ENCODE measurements around the gene SF3B3. TPM values are rescaled to one million over a fixed set of nuclear protein-coding genes. Genes with fewer than 3 reads are reported as not detected.

SF3B3 gene
- polyA plus RNA-seq, 1 of the 3 experiments (the other 2 are of a cell fraction), result 81.7 TPM

GRCh38 chr16:70591615-70592014 is 68.0 kb downstream of the SF3B3 start:
- Histone ChIP-seq H3K27ac (ENCODE audit: low read depth in 2 of 2, low read length in 1 of 2) (no peak overlapping the region), H4K20me1 (ENCODE audit: insufficient read depth) (no peaks in the 10 kb centered on the region), H3K4me1 (ENCODE audit: control insufficient read depth in 1 of 2, insufficient read depth in 2 of 2, low read depth in 1 of 2, low read length in 1 of 2) (no peaks in the 10 kb centered on the region), H3K4me2 (no peak overlapping the region), H3K27me3 (ENCODE audit: insufficient read depth) (no peaks in the 10 kb centered on the region), H2AFZ (ENCODE audit: low read depth) (no peak overlapping the region), H3K9ac (no peak overlapping the region), H3K4me3 (ENCODE audit: low read depth in 2 of 2, low read length in 1 of 2) (no peak overlapping the region), H3F3A (replicated peaks; ENCODE audit: insufficient read depth) (no peaks in the 10 kb centered on the region), H3K9me2 (no peaks in the 10 kb centered on the region), H3K79me2 (ENCODE audit: insufficient read depth) (no peaks in the 10 kb centered on the region), H3K36me3 (replicated peaks in 1 of 2; ENCODE audit: control insufficient read depth in 1 of 2, insufficient read depth in 2 of 2, low read length in 1 of 2) (no peaks in the 10 kb centered on the region), H3K9me3 (no peaks in the 10 kb centered on the region)
- POLR2A ChIA-PET, result interaction anchor here (0.7 kb wide), 1 partner anchor 11 kb away, joined by 4 read pairs; no protein-coding TSS in a partner anchor
- 76% methylated on average over 4 of the region's 4 CpGs for WGBS (ENCODE audit: low lambda C conversion rate)
- DNase-seq, result no peak
- no peak for TF ChIP-seq NRF1 (IDR thresholded peaks at IDR 0.05; ENCODE audit: low read depth, low read length)
- TF ChIP-seq SIN3A (IDR thresholded peaks at IDR 0.05; ENCODE audit: borderline replicate concordance, low read depth, low read length), result no peak
- no peak for TF ChIP-seq PBX3 (IDR thresholded peaks at IDR 0.05)
- TF ChIP-seq EZH2phosphoT487 (IDR thresholded peaks at IDR 0.05; ENCODE audit: borderline replicate concordance, low read depth), result no peak
- no peak for TF ChIP-seq TAF1 (IDR thresholded peaks at IDR 0.05; ENCODE audit: borderline replicate concordance, low read depth, low read length)
- TF ChIP-seq EP300 (IDR thresholded peaks at IDR 0.05; ENCODE audit: borderline replicate concordance in 1 of 2, low read depth in 1 of 2, low read length in 1 of 2), result no peak
- no peak for TF ChIP-seq MXI1 (IDR thresholded peaks at IDR 0.05; ENCODE audit: low read depth, low read length)
- no peak for TF ChIP-seq FOXJ3 (CRISPR knock-in tag; IDR thresholded peaks at IDR 0.05)
- TF ChIP-seq YY1 (IDR thresholded peaks at IDR 0.05; ENCODE audit: low read depth), result no peak
- TF ChIP-seq FOXM1 (IDR thresholded peaks at IDR 0.05; ENCODE audit: low read depth), result no peak
- no peak for TF ChIP-seq USF2 (IDR thresholded peaks at IDR 0.05; ENCODE audit: borderline replicate concordance, low read depth, low read length)
- CTCF ChIA-PET, result no interaction called here

GRCh38 chr16:70592106-70592571 is 68.5 kb downstream of the SF3B3 start:
- no peaks in the 10 kb centered on the region for H3K79me2 ChIP-seq (ENCODE audit: insufficient read depth)
- H3K4me1 ChIP-seq (ENCODE audit: control insufficient read depth in 1 of 2, insufficient read depth in 2 of 2, low read depth in 1 of 2, low read length in 1 of 2), result no peaks in the 10 kb centered on the region
- TF ChIP-seq YY1 (IDR thresholded peaks at IDR 0.05; ENCODE audit: low read depth) (no peak), RFX5 (IDR thresholded peaks at IDR 0.05; ENCODE audit: low read length) (no peak), USF2 (IDR thresholded peaks at IDR 0.05; ENCODE audit: borderline replicate concordance, low read depth, low read length) (no peak), ELF1 (IDR thresholded peaks at IDR 0.05) (no peak), MXI1 (IDR thresholded peaks at IDR 0.05; ENCODE audit: low read depth, low read length) (no peak), REST (IDR thresholded peaks at IDR 0.05; ENCODE audit: low read depth, low read length) (no peak), CTCF (IDR thresholded peaks at IDR 0.05) (no peak)
- no peaks in the 10 kb centered on the region for H3K27me3 ChIP-seq (ENCODE audit: insufficient read depth)
- no peak overlapping the region for H3K4me2 ChIP-seq
- POLR2A ChIA-PET, result no interaction called here
- no peak overlapping the region for H3K4me3 ChIP-seq (ENCODE audit: low read depth in 2 of 2, low read length in 1 of 2)
- no peak overlapping the region for H3K9ac ChIP-seq
- 65% methylated on average over 5 of the region's 5 CpGs for WGBS (ENCODE audit: low lambda C conversion rate)
- H3K36me3 ChIP-seq (replicated peaks in 1 of 2; ENCODE audit: control insufficient read depth in 1 of 2, insufficient read depth in 2 of 2, low read length in 1 of 2), result no peaks in the 10 kb centered on the region
- DNase-seq, result no peak
- no peak overlapping the region for H2AFZ ChIP-seq (ENCODE audit: low read depth)
- no peak overlapping the region for H3K27ac ChIP-seq (ENCODE audit: low read depth in 2 of 2, low read length in 1 of 2)
- no peaks in the 10 kb centered on the region for H4K20me1 ChIP-seq (ENCODE audit: insufficient read depth)
- no peaks in the 10 kb centered on the region for H3F3A ChIP-seq (replicated peaks; ENCODE audit: insufficient read depth)
- no peaks in the 10 kb centered on the region for H3K9me2 ChIP-seq
- CTCF ChIA-PET, result no interaction called here
- no peaks in the 10 kb centered on the region for H3K9me3 ChIP-seq

All from SK-N-SH (cell line).